ENCODE data around the gene MPP2.

- TF ChIP-seq EZH2phosphoT487 (IDR thresholded peaks at IDR 0.05; ENCODE audit: borderline replicate concordance, low read depth): no peak
- no peak for TF ChIP-seq RAD21 (IDR thresholded peaks at IDR 0.05; ENCODE audit: low read length)
- no peak for TF ChIP-seq CTCF (IDR thresholded peaks at IDR 0.05)
- no peak for TF ChIP-seq JUND (IDR thresholded peaks at IDR 0.05)
- no peak for TF ChIP-seq SMC3 (IDR thresholded peaks at IDR 0.05; ENCODE audit: low read depth, low read length)
- TF ChIP-seq USF1 (IDR thresholded peaks at IDR 0.05; ENCODE audit: borderline replicate concordance, low read depth): no peak
- TF ChIP-seq SIN3A (IDR thresholded peaks at IDR 0.05; ENCODE audit: borderline replicate concordance, low read depth, low read length): no peak
- TF ChIP-seq MXI1 (IDR thresholded peaks at IDR 0.05; ENCODE audit: low read depth, low read length): no peak
- TF ChIP-seq CHD2 (IDR thresholded peaks at IDR 0.05; ENCODE audit: low read length, partially characterized antibody): no peak
- TF ChIP-seq YY1 (IDR thresholded peaks at IDR 0.05; ENCODE audit: low read depth): no peak
- TF ChIP-seq NFIC (IDR thresholded peaks at IDR 0.05; ENCODE audit: borderline replicate concordance): no peak
- no peak for TF ChIP-seq REST (IDR thresholded peaks at IDR 0.05; ENCODE audit: low read depth, low read length)
- TF ChIP-seq POLR2AphosphoS5 (IDR thresholded peaks at IDR 0.05; ENCODE audit: low read depth, low read length): no peak
- no peak for TF ChIP-seq TAF1 (IDR thresholded peaks at IDR 0.05; ENCODE audit: borderline replicate concordance, low read depth, low read length)
Measured at GRCh38 chr17:43875476-43876147, 31.7 kb downstream of the MPP2 start.

Measured in SK-N-SH (cell line).